ENCODE data around the gene PRPF19. TPM values are rescaled to one million over a fixed set of nuclear protein-coding genes. Genes with fewer than 3 reads are reported as not detected.

PRPF19 gene
- total and polyA plus RNA-seq, 10 of the 15 experiments (the other 5 are each of a cell fraction or from before 2014, with no cell fraction given) = 8.7 to 170 (median 61.3) TPM

- TF ChIP-seq CEBPZ (IDR thresholded peaks at IDR 0.05; ENCODE audit: low read depth, low read length) (no peak), MXI1 (IDR thresholded peaks at IDR 0.05; ENCODE audit: low read depth, low read length) (peak; percentile 90), PAX8 (IDR thresholded peaks at IDR 0.05) (no peak), TCF12 (IDR thresholded peaks at IDR 0.05; ENCODE audit: low read depth, low read length) (0 out of 2 replicates have a peak, but pooled peaks have one; percentile 37), RELB (IDR thresholded peaks at IDR 0.05; ENCODE audit: low read depth) (peak; percentile 99), NFXL1 (IDR thresholded peaks at IDR 0.05; ENCODE audit: borderline replicate concordance) (no peak), JUND (IDR thresholded peaks at IDR 0.05; ENCODE audit: low read depth, low read length) (no peak), E4F1 (IDR thresholded peaks at IDR 0.05; ENCODE audit: borderline replicate concordance, partially characterized antibody) (no peak), TAF1 (IDR thresholded peaks at IDR 0.05; ENCODE audit: borderline replicate concordance, low read depth, low read length) (peak; percentile 70; the same call in 1 of the 2 replicates), SMARCA5 (IDR thresholded peaks at IDR 0.05) (peak; percentile 6; the same call in 1 of the 2 replicates), ZNF217 (IDR thresholded peaks at IDR 0.05) (no peak), RCOR1 (conservative IDR thresholded peaks at IDR 0.05; ENCODE audit: low read depth, low read length) (peak; percentile 17; the same call in 1 of the 2 replicates), BMI1 (IDR thresholded peaks at IDR 0.05; ENCODE audit: borderline replicate concordance) (no peak), PBX3 (IDR thresholded peaks at IDR 0.05; ENCODE audit: insufficient replicate concordance, low read depth, low read length) (peak; percentile 80), USF1 (IDR thresholded peaks at IDR 0.05; ENCODE audit: borderline replicate concordance, extremely low read length, insufficient read depth, low read depth, low read length) (peak; percentile 83), IKZF1 (conservative IDR thresholded peaks at IDR 0.05) (peak; percentile 99), KDM1A (IDR thresholded peaks at IDR 0.05; ENCODE audit: borderline replicate concordance) (no peak), BRCA1 (IDR thresholded peaks at IDR 0.05; ENCODE audit: low read depth, low read length) (no peak), BCL11A (IDR thresholded peaks at IDR 0.05; ENCODE audit: low read depth, low read length) (peak; percentile 41; the same call in 1 of the 2 replicates)
Measured at GRCh38 chr11:60951904-60952741, 45.7 kb upstream of the PRPF19 start, which contains the start of gene SLC15A3 (continued).

Measured in GM12878 (cell line).